PFSK-1 (cell line): Measurements from ENCODE around the gene XYLT2.
A peak's percentile ranks its signal among the peaks of the same experiment; 100 is the strongest.

Source experiments
- FOXP2 ChIP-seq: optimal IDR thresholded peaks from 2 replicates; pipeline ENCODE3; 2011; ENCODE audit warnings: borderline replicate concordance, control low read depth, inconsistent platforms; ENCODE audit not compliant: insufficient read depth; ENCODE audit errors: extremely low read length, extremely low read depth
- POLR2AphosphoS5 ChIP-seq: IDR thresholded peaks from 2 replicates; pipeline ENCODE4 v1.6.1; 2012; ENCODE audit warnings: low read depth, mild to moderate bottlenecking, control low read depth, low read length, moderate library complexity
- REST ChIP-seq, 2 experiments: IDR thresholded peaks; 2 replicates each; pipeline versions ENCODE4 v1.6.1 to v1.8.0; 2011 to 2012; ENCODE audit warnings: low read depth in 2 of 2, low read length in 2 of 2, control low read depth in 1 of 2, inconsistent platforms in 1 of 2, mild to moderate bottlenecking in 1 of 2, moderate library complexity in 1 of 2; ENCODE audit not compliant: insufficient read depth in 1 of 2
- SIN3A ChIP-seq: IDR thresholded peaks from 2 replicates; pipeline ENCODE4 v1.6.1; 2012; ENCODE audit warnings: mild to moderate bottlenecking, low read length, moderate library complexity, borderline replicate concordance; ENCODE audit not compliant: insufficient read depth
- TAF1 ChIP-seq: IDR thresholded peaks from 2 replicates; pipeline ENCODE4 v1.6.1; 2012; ENCODE audit warnings: low read length, control low read depth, borderline replicate concordance; ENCODE audit not compliant: insufficient read depth

XYLT2 gene

GRCh38 chr17:50393700-50394099 lies 47.8 kb downstream of the XYLT2 start:
- TF ChIP-seq FOXP2 (no peak), REST (IDR thresholded peaks at IDR 0.05; ENCODE audit: insufficient read depth in 1 of 2, low read depth in 2 of 2, low read length in 2 of 2) (no peak), SIN3A (no peak), TAF1 (no peak), POLR2AphosphoS5 (no peak)

GRCh38 chr17:50394711-50395110 lies 48.8 kb downstream of the XYLT2 start:
- TF ChIP-seq FOXP2: no peak
- TF ChIP-seq REST (IDR thresholded peaks at IDR 0.05; ENCODE audit: insufficient read depth in 1 of 2, low read depth in 2 of 2, low read length in 2 of 2): no peak
- TF ChIP-seq SIN3A: no peak
- no peak for TF ChIP-seq TAF1
- no peak for TF ChIP-seq POLR2AphosphoS5

DNA sequence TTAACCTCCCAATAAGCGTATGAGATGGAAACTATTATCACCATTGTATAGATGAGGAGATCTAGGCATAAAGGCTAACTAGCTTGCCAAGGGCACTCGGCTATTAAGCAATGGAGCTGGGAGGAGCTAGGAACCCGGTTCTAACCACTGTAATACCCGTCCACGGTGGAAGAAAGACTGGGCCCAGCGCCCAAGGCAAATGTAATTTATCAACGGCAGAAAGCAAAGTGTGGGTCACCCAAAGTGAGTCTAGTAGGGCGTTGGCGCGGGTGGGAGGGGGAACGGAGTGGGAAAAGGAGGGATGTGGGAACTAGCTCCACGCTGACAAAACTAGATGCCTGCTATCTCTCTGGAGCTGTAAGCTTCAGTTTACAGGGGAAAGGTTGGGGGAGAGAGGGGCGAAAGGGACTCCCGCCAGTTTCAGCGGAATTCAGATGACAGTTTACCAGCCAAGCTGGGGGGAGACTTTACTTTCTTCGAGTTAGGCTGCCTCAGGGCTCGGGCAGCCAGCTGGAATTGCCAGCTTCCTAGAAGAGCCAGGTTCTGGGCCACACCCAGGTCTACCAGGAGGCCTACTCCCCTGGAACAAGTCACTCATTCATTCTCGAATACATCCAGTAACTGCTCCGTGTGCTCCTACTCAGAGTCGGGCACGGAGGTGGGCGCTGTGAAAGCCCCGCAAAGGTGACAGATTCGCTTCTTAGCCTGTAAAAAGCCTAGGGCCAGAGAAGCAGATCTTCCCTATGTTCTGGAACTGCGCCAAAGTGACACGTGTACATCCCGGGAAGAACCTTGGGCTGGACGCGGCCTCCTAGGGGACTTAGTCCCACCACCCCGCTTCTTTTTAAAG lies 50.6 kb downstream of the XYLT2 start:
- TF ChIP-seq FOXP2 (no peak), TAF1 (no peak), SIN3A (no peak), REST (IDR thresholded peaks at IDR 0.05; ENCODE audit: insufficient read depth in 1 of 2, low read depth in 2 of 2, low read length in 2 of 2) (no peak), POLR2AphosphoS5 (no peak)

DNA sequence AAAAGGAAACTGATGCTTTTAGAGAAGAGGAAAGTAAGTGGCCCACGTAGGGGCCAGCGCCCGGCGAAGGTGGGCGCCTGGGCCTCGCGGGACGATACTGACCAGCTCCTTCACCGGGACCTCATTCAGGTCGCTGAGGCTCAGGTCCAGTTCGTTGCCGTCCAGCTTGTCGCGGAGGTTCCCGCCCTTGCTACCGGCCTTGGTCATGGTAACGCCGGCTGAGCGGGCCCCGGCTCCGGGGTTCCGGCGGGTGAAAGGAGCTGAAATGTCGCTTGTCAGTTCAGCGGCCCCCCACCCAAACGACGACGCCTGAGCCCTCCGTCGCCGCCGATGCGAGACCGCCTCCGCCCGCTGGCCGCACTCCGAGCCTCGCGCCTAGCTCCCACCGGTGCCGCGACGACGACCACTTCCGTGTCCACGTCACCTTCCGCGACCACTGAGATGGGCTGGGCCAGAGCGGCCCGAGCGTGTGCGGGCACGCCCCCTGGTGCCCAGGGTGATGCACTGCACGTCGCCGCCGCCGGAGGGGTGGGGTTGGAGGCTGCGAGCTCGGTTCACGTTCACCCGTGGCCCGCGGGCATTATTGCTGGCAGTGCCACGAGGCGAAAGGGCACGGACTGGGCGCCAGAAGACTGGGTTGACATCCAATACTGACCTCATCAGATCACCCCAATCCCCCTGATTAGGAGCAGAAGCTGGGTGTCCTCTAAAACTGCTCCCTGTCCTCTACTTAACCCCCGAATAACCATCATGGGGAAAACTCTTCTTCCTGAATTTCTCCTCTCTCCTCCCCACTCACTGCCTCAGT lies 51.4 kb downstream of the XYLT2 start, which contains the start of gene LRRC59:
Gene LRRC59, minus strand, starts transcription at position 413 of the 808 bp plus-strand sequence. Its CDS starts 206 bp downstream, at position 207.
- TF ChIP-seq FOXP2 (peak; percentile 99), REST (IDR thresholded peaks at IDR 0.05; ENCODE audit: insufficient read depth in 1 of 2, low read depth in 2 of 2, low read length in 2 of 2) (peak in 1 of 2 experiments; percentile 53; a peak in 2 of 4 replicates), TAF1 (peak; percentile 92; the same call in 1 of the 2 replicates), SIN3A (peak; percentile 97), POLR2AphosphoS5 (peak; percentile 90)
